CD4-positive, alpha-beta T cell treated with Interleukin-17A for 4 hours (primary cell): ENCODE results near the gene ASTN2.
A peak's percentile ranks its signal among the peaks of the same experiment; 100 is the strongest.

Source experiments
- DNase-seq: peaks from one replicate; pipeline ENCODE4 v3.0.0-alpha.2; 2020; ENCODE audit warnings: mixed read lengths

Gene ASTN2

DNA sequence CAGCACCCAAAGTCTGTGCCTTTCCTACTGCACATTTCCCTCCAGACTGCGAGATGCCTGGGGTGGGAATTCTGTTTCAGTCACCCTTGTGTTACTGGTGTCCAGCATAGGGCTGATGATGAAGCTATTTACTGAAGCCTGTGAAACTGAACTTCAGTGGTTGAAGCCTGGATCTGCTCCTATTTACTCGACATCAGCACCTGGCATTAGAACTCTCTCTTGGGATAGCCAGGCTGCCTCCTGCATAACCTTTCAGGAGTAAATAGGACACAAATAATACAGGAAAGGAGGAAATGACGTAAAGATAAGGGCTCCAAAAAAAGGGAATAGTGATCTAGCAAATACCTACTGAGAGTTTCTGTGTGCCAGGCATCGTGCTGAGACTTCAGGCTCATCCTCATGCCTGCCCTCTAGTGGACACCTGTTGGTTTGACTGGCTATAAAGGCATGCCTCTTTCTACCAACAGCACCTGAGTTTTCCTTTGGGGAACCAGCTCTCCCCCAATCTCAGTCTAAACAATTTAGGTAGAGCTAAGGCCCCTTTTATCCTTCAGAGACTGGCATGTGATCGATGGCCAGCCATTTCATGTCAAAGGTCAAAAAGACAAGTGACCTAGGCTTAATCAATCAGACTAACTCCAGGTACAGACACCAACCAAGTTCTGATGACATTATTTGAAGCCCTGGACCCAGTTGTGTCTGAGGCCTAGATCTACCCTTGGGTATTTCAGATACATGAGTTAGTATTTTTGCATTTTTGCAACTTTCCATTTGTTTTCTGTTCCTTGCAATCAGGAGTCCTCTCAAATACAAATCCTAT is 919.8 kb downstream of the ASTN2 start:
- peak; percentile 15 for DNase-seq

DNA sequence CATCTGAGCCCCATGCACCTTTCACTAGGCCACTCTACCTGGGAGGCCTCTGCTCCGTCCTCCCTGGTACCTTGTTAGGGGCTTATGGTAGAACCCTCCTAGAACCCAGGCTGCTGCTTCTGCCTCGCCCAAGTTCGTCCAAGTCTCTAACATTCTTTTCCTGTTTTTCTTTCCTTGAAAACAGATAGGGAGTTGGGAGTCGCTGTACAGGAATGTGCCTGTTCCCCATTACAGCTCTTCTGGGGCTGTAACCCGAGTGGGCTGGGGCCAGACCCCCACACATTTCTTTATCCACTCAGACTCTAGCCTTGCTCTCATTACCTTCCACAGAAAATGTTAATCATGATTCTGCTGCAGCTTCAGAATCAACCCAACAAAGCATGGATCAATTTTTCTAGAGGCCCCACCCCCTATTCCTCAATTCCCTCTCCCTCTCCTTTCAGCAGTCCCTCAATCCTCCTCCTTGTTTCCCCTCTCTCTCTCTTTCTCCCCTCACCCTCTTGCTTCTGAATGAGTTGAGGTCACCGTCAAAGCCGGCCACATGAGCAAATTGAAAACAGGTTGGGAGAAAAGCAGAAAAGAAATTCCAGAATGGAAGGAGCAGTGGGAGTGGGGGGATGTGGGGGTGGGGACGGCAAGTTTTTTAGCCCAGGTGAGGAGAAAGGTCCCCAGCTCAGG is 921.5 kb downstream of the ASTN2 start:
- no peak for DNase-seq

DNA sequence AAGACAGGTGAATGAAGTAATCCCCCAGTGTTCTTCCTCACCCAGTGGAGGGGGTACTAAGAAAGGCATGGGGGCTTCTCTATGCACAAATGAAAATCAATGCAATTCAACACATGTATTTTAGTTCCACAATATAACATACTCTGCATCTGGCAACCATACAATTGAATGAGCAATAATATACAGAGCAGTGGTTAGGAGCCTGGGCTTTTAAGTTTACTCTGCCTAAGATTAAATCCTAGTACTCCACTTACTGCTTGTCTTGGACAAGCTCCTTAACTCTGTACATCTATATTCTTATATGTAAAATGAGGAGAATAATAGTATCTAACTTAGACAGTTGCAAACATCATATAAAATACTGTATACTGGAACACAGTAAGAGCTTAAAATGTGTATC is 923.2 kb downstream of the ASTN2 start:
- DNase-seq: no peak

DNA sequence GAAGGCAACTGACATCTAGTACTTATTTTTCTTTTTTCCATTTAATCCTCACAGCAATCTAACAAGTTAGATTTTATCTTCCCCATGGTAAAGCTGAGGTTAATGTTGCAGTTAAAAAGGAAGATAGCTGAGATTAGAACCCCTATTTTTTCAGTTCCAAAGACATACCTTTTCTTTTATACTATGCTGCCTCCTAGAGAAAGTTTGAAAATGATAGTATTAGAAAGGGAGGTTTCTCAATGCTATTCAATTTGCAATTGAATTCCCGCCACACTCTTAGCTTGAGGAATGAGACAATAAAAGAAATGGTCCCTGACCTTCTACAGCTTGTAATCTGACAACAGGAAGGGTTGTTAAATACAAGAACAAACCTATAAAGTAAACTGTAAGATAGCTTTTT is 923.6 kb downstream of the ASTN2 start:
- DNase-seq: no peak

DNA sequence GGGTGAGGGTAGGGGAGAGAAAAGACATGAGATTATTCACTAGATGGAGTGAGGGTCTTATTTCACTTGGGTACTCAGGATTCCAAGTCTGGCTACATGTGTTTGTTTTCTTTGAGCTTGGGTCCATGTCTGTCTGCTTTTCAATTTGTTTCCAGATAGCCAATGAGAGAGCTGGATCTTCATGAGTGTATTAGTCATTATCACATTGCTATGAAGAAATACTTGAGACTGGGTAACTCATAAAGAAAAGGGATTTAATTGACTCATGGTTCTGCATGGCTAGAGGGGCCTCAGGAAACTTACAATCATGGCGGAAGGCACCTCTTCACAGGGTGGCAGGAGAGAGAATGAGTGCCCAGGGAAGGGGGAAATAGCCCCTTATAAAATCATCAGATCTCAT is 924.5 kb downstream of the ASTN2 start:
- no peak for DNase-seq

DNA sequence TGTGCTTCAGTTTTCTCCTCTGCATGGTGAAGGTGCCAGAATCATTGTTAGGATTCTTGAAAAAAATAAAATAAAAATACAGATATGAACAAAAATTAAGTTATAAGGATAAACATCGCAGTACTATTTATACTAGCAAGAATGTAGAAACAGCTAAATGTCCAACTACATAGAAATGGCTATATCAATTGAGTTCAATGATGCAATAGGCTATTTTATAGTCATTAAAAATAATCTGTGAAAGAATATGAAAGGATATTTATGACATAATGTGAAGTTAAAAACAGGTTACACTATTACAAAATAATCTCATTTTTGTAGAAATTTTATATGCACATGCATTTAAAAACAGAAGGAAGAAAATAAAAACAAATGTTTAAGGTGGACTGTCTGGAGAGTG is 926.5 kb downstream of the ASTN2 start:
- no peak for DNase-seq

DNA sequence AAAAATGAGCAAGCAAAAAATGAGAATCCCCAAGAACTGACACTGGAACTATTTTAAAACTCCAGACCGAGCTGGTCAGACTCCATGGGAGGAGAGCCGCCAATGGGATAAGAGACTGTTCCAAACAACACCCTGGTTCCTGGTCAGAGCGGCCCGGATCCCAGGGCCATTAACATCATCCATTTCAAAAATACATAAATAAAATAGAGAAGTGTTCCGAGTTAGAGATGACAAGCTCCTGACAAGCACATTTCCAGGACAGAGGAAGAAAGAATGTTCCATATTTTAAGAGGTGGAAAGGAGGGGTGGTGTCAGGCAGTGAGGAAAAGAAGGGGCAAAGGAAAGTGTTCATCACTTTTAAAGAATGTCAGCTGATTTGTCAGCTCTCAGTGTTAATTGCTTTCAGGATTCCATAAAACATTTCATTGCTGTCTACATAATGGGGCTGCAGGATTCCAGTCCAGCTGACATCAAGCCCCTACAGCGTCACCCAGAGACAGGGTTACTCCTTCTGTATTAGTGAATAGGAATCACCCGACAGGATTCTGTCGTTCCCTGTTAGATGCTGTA is 930.3 kb downstream of the ASTN2 start:
- DNase-seq: no peak

DNA sequence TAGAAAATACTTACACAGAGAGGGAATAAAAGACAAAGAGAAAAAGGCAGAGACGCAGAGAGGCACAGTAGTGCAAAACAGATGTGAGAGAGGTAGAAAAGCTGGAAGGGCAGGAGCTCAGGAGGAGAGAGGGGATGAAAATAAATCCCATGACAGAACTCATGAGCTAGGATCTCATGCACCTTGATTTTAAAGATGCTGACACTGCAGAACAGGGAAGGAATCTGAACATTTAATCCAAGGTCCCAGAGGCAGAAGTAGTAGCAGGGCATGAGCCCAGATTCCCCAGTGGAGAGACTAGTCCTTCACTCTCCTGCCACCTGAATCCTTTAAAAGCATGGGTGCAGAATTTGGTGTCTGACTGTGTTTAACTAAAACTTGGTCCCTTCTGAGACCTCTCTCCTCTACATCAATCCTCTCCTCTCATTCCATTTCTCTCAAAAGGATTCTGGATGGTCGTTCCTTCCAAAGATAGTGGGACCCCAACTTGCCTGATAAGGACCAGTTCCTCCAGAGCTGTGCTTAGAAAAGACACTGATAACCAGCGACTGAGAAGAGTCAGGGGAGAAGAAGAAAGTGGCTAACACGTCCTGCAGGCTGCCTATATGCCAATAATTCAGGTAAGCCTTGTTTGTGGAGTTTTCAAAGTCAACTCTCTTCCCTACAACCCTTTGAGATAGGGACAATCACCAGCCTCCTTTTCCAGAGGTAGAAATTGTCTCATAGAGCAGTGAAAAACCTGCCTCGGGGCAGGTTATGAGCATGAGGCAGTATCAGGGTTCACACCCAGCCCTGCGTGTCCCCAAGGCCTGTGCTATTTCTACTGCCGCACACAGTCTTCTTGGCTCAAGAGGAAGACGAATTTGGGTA is 931.0 kb downstream of the ASTN2 start:
- no peak for DNase-seq

DNA sequence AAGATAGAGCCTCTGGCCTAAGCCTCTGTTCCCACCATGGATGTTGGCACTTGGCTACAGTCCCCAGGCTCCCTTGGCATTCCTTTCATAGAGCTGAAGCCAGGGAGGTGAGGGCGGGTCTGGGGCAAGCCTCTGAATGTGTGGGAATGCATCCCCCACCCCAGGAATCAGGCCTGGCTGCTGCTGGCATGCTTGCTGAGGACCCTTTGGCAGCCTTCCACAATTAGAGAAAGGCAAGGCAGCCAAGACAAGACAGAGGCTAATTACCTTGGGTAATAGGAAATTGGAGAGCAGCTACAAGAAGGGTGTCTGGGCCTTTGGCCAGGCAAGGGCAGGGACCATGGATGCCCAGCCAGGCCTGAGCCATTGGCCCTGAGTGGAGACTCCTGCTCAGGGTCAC is 932.1 kb downstream of the ASTN2 start:
- DNase-seq: no peak

DNA sequence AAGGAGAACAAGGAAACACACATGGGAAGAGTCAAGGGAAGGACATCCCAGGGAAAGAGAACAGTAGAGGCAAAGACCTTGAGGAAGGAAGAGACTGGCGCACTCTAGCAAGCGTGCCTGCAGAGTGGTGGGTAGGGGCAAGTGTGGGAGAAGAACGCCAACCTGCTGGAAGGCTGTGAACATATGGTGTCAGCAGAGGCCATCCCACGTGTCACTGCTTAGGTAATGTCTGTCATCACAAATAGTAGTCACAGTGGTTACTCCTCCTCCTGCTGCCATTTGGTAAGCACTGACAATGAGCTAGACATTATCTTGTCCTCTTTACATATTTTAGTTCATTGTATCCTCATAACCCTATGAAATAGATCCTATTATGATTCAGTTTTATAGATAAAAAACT is 934.2 kb downstream of the ASTN2 start:
- no peak for DNase-seq

DNA sequence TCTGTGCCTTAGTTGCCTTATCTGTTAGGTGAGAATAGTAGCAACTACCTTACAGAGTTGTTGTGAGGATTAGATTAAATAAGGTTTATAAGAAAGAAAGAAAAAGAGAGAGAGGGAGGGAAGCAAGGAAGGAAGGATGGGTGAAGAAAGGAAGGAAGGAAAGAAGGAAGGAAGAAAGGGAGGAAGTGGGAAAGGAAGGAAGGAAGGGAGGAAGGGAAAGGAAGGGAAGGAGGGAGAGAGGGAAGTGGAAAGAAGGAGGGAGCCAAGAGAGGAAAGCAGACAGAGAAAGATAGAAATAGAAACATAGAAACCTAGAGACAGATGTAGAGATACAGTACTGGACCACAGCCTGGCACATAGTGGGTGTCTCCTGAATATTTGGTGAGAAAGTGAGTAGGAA is 934.9 kb downstream of the ASTN2 start:
- no peak for DNase-seq

DNA sequence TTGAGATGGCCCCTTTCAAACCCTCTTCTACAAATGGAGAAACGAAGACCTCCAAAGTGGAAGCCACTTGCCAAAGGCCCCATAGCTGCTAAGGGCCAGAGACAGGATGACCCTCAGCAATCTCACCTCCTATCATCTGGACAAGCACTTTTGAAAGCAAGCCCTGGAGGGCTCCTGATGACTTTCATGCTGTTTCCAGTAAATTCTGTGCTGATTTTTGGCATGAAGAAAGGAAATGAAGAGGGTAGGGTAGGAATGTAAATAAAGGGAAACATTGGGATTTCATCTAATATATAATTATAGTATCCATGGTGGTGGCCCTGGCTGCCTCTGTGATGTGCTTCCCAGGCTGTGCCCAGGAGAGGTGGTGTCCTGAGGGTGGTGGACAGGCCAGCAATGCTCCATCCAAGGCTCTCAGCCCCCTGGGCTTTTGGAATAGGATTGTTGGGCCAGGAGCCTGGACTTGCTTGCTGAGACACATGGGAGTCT is 935.8 kb downstream of the ASTN2 start:
- no peak for DNase-seq

DNA sequence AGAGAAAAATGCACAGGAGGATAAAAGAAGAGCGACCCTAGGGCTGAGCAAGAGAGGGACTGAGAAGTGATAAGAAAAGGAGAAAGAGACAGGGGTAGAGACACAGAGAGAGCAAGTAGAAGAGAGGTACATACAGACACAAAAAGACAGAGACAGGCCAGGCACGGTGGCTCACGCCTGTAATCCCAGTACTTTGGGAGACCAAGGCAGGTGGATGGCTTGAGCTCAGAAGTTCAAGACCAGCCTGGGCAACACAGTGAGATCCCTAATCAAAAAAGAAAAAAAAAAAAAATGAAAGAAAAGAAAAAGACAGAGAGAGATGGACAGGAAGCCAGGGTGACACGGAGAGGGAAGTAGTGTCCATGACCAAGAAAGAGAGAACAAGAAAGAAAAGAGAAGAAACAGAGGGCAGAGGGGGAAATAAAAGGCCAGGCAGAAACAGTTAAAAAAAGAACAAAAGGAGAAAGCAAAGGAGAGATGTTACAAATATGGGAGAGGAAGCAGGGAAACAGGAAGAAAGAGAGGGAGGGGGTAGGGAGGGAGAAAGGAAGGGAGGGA is 937.2 kb downstream of the ASTN2 start:
- no peak for DNase-seq

DNA sequence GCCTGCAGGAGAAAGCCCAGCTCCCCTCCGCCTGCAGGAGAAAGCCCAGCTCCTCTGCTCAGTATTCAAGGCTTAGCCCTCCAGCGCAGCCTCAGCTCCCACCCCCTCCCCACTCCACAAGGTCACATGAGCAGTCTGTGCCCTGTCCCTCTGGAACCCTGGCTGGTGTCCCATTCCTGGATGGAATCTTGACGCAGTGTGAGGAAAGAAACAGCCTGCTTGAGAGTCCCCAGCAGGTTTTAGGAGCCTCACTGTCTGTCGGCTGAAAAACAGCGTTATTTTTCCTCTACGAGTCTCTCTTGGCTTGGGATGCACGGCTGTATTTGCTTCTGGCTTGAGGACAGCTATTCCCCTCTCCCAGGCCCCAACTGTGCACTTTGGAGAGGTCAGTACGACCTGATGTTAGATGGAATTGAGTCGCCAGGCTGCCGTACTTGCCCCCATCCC is 937.9 kb downstream of the ASTN2 start:
- no peak for DNase-seq

DNA sequence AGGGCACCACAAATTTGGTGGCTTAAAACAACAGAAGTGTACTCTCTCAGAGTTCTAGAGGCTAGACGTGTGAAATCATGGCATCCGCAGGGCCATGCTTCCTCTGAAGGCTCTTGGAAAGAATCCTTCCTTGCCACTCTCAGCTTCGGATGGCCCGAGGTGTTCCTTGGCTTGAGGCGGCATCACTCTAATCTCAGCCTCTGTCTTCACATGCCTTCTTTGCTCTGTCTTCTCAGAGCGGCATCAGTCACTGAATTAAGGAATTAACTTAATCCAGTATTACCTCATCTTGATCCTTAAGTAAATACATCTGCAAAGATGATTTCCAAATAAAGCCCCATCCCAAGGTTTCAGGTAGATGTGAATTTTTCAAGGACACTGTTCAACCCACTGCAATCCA is 938.9 kb downstream of the ASTN2 start:
- DNase-seq: no peak

DNA sequence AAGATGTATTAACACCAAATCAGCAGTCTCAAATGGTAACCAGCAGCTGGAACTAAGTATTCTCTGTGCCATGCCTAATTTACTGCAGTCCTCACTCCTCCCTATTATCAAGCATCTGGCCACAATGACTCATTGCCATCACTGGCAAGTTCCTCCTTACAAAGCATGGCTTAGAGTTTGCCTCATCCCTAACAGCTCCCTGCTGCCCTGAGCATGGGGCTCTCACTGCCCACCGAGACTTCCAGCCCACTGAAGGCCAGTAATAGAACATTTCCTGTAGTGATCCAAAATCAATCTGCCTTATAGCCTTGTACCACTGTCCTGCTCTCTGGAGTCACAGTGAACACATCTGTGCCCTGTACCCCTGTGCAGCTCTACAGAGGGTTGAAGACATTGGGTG is 939.7 kb downstream of the ASTN2 start:
- DNase-seq: no peak

DNA sequence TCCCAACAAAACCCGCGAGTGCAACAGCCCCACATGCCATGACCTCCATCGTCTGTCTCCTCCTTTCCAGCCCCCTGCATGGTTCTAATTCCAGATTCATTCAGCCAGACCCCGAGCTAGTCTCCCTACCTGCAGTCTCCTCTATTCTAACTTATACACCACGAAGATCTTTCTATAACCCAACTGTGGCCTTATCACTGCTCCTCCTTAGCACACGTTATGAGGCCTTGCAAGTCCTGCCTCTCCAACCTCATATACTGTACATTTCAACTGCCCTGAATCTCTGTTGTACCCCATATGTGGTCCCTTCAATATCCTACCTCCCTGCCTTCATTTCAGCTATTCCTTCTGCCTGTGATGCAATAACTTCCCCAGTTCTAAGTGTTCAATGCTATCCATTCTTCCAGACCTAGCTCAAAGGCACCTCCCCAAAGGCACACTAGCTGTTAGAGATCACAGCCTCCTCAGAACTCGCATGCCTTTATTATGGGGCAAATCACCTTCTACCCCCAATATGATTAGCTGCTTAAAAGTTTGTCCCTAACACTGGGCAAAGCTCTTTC is 942.8 kb downstream of the ASTN2 start:
- DNase-seq: no peak

DNA sequence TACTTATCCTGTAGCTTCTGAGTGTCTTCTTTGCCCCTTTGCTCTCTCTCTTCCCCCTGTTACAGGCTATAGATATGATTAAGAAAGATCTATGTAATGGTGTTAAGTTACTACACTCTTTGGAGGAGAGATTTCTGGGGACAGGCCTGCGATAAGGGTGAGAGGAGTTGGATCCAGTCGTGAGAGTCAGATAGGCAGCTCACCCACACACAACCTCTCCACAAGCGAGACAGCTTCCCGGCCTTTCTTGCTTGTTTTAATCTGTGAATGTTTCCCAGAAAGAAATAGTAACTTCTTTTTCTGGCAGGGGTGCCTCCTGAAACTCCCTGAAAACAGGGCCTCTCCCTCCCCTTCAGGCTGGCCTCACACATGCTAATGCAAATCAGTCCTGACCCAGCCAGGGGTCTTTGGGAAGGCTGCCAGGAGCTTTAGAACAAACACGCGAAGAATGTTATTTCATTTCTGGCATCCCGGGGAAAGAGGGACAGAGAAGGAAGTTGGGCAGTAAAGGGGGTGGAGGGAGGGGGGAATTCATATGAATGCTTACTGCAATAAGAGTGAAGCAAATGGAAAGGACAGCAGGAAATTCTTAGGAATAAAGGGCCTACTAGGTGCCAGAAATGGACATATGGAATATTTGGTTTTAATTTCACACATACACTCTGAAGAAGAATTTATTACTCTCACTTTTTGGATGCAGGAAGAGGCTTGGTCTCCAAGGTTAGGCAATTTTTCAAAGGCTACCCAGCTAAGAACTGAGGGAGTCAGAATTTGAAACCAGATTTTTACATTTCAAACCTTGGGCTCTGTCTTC is 943.6 kb downstream of the ASTN2 start:
- no peak for DNase-seq

DNA sequence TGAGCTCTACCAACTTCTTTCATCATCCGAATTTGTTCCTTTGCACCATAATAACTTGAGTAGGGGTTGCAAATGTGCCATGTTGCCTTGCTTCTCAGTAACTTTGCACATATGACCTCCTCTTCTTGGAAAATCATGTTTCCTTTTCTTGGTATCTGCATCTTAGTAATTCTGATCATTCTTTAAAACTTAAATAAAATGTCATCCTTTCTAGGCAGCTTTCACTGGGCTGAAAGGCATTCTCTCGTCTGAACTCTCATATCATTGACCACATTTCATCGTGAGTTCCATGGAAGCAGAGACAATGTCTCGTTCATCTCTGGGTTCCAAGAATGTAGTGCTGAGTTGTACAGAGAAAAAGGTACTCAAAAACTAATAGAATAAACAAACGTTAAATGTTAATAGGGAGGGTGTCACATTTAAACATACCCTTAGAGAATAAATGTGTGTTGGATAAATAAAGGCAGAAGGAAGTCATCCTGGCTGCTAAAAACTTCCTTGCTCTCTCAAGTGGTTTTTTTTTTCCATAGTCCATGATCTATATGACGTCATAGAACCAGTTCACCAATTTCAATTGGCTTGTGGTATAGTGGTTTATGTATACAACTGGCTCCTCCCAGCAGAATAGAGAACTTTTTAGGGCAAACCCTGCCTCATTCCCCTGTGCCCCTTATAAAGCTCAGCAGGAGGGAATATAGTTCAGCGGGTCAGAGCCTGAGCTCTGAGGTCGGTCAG is 945.9 kb downstream of the ASTN2 start:
- no peak for DNase-seq

DNA sequence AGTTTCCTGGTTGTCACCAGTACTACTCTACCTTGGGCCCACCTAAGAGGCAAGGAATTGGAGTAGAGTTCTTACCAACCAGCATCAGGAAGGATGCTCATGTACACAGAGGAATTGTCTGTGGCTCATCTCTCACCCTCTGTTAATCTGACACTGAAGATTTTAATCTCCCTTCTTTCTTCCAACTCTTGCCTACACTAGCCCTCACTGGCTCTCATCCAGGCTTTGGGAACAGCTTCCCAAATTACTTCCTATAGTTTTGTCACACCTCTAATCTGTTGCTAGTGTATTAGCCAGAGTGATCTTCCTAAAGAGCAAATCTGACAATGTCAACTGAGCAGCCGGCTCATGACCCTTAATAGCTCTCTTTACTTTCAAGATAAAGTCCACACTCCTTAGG is 946.5 kb downstream of the ASTN2 start:
- DNase-seq: no peak
